ENCODE data around the gene OR52B6. TPM values are rescaled to one million over a fixed set of nuclear protein-coding genes. Genes with fewer than 3 reads are reported as not detected.

The OR52B6 gene
- total and polyA plus RNA-seq, 2 donors (not counting 1 experiment from before 2014, with no cell fraction given) = not detected

GRCh38 chr11:5564259-5565019, 16.2 kb upstream of the OR52B6 start:
- no peak overlapping the region for H3K4me3 ChIP-seq (ENCODE audit: control extremely low read depth in 1 of 5, extremely low read depth in 1 of 5, insufficient read depth in 1 of 5, low read depth in 2 of 5, low read length in 4 of 5)
- H3K4me2 ChIP-seq (replicated peaks; ENCODE audit: low read depth, low read length, poor library complexity, severe bottlenecking) = no peak overlapping the region
- TF ChIP-seq EZH2 (IDR thresholded peaks at IDR 0.05; ENCODE audit: borderline replicate concordance, insufficient read depth, low read depth, low read length, poor library complexity, severe bottlenecking) (no peak), CTCF (IDR thresholded peaks at IDR 0.05) (no peak)
- H3K36me3 ChIP-seq (replicated peaks in 1 of 2; ENCODE audit: control extremely low read depth in 1 of 2, control insufficient read depth in 1 of 2, extremely low read depth in 1 of 2, insufficient read depth in 2 of 2, low read length in 1 of 2) = no peaks in the 10 kb centered on the region
- DNase-seq = no peak
- no peak overlapping the region for H3K27ac ChIP-seq (ENCODE audit: low read length in 2 of 2)
- H3K4me3 Mint-ChIP-seq = no peak overlapping the region
- peaks cover 0 to 1% (median 0%) of the 10 kb centered on the region in 3 donors for H3K9me3 ChIP-seq (ENCODE audit: control extremely low read depth in 1 of 3, control insufficient read depth in 2 of 3, insufficient read depth in 1 of 3, low read length in 2 of 3)
- peaks cover 2% of the 10 kb centered on the region for H3K4me1 Mint-ChIP-seq
- intact Hi-C loops (cut with micrococcal nuclease) = no loop called here
- H4K20me1 ChIP-seq (ENCODE audit: control insufficient read depth, insufficient read depth, low read length, poor library complexity, severe bottlenecking) = no peaks in the 10 kb centered on the region
- H3K4me1 ChIP-seq (ENCODE audit: control insufficient read depth in 2 of 2, insufficient read depth in 2 of 2, low read length in 2 of 2) = no peaks in the 10 kb centered on the region
- H3K27ac Mint-ChIP-seq = no peak overlapping the region
- ATAC-seq (ENCODE audit: low read depth) = no peak
- no peaks in the 10 kb centered on the region for H3K79me2 ChIP-seq (ENCODE audit: control insufficient read depth, insufficient read depth, low read length)
- ChIA-PET CTCF (no interaction called here), POLR2A (no interaction called here)
- H2AFZ ChIP-seq (ENCODE audit: insufficient read depth, low read depth, low read length, poor library complexity, severe bottlenecking) = peak overlapping the region; percentile 33
- no CpG with 5 or more reads among the region's 1 CpG for WGBS (ENCODE audit: insufficient coverage)
- no peaks in the 10 kb centered on the region for H3K9me3 Mint-ChIP-seq (ENCODE audit: insufficient read depth)
- peaks cover 5% of the 10 kb centered on the region for H3K27me3 Mint-ChIP-seq
- H3K27me3 ChIP-seq (replicated peaks in 1 of 4; ENCODE audit: control extremely low read depth in 1 of 4, control insufficient read depth in 3 of 4, insufficient read depth in 4 of 4, low read length in 3 of 4) = no peaks in the 10 kb centered on the region
- no peak overlapping the region for H3K9ac ChIP-seq (ENCODE audit: low read length)

GRCh38 chr11:5574654-5575053, 6.0 kb upstream of the OR52B6 start:
- POLR2A ChIA-PET = no interaction called here
- Histone ChIP-seq H3K79me2 (ENCODE audit: control insufficient read depth, insufficient read depth, low read length) (no peaks in the 10 kb centered on the region), H4K20me1 (ENCODE audit: control insufficient read depth, insufficient read depth, low read length, poor library complexity, severe bottlenecking) (no peaks in the 10 kb centered on the region), H3K4me1 (ENCODE audit: control insufficient read depth in 2 of 2, insufficient read depth in 2 of 2, low read length in 2 of 2) (no peaks in the 10 kb centered on the region), H3K4me2 (replicated peaks; ENCODE audit: low read depth, low read length, poor library complexity, severe bottlenecking) (no peak overlapping the region), H3K36me3 (replicated peaks in 1 of 2; ENCODE audit: control extremely low read depth in 1 of 2, control insufficient read depth in 1 of 2, extremely low read depth in 1 of 2, insufficient read depth in 2 of 2, low read length in 1 of 2) (no peaks in the 10 kb centered on the region), H3K27ac (ENCODE audit: low read length in 2 of 2) (no peak overlapping the region), H2AFZ (ENCODE audit: insufficient read depth, low read depth, low read length, poor library complexity, severe bottlenecking) (no peak overlapping the region), H3K27me3 (replicated peaks in 1 of 4; ENCODE audit: control extremely low read depth in 1 of 4, control insufficient read depth in 3 of 4, insufficient read depth in 4 of 4, low read length in 3 of 4) (no peaks in the 10 kb centered on the region), H3K9me3 (ENCODE audit: control extremely low read depth in 1 of 3, control insufficient read depth in 2 of 3, insufficient read depth in 1 of 3, low read length in 2 of 3) (no peaks in the 10 kb centered on the region), H3K9ac (ENCODE audit: low read length) (no peak overlapping the region), H3K4me3 (ENCODE audit: control extremely low read depth in 1 of 5, extremely low read depth in 1 of 5, insufficient read depth in 1 of 5, low read depth in 2 of 5, low read length in 4 of 5) (no peak overlapping the region)
- H3K27ac Mint-ChIP-seq = no peak overlapping the region
- intact Hi-C loops (cut with micrococcal nuclease) = no loop called here
- 83% methylated on average over 1 of the region's 2 CpGs for WGBS (ENCODE audit: insufficient coverage)
- H3K4me3 Mint-ChIP-seq = no peak overlapping the region
- no peaks in the 10 kb centered on the region for H3K4me1 Mint-ChIP-seq
- DNase-seq (no peak), ATAC-seq (ENCODE audit: low read depth) (no peak)
- CTCF ChIA-PET = no interaction called here
- H3K9me3 Mint-ChIP-seq (ENCODE audit: insufficient read depth) = no peaks in the 10 kb centered on the region
- H3K27me3 Mint-ChIP-seq = no peaks in the 10 kb centered on the region
- TF ChIP-seq EZH2 (IDR thresholded peaks at IDR 0.05; ENCODE audit: borderline replicate concordance, insufficient read depth, low read depth, low read length, poor library complexity, severe bottlenecking) (no peak), CTCF (IDR thresholded peaks at IDR 0.05) (no peak)
